ENCODE data around the gene PEPD.

PEPD gene

GRCh38 chr19:33407716-33408115, 113.9 kb downstream of the PEPD start:
- DNase-seq (ENCODE audit: low spot score), result no peak

DNA sequence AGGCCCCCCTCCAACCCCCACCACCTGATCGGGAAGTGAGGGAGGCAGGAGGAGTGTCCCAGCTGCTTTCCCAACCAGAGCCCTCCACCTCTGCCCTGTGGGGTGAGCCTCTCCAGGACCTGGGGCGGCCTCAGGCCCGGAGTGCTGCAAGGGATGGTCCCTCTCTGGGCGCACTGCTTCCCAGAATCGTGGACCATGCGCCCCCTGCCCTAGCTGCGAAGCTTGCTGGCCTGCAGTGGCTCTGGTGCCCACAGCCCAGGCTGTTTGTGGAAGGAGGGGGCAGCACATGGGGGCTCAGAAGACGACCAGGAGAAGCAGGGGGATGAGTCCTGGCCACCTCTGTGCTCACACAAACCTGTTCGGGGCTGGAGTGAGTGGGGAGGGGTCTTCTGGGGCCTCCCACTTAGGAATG, 114.4 kb downstream of the PEPD start:
- no peak for DNase-seq (ENCODE audit: low spot score)

- DNase-seq (ENCODE audit: low spot score), result peak; percentile 47
These were observed 115.0 kb downstream of the PEPD start for GRCh38 chr19:33406521-33407139.

- no peak for DNase-seq (ENCODE audit: low spot score)
These were observed 115.8 kb downstream of the PEPD start for GRCh38 chr19:33405553-33406461.

DNA sequence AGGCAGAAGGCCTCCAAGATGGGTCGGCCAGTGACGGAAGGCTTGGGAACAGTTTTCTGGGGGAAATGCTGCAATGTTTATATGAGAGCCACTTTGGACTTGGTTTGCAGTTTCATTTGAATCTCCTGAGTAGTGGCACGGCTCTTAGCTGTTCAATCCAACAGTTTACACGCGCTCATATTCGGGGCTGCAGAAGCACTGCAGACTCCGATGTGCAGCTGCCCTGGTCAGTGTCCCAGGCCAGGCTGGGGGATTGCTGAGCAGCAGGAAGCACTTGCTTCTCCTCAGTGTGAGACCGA, 116.4 kb downstream of the PEPD start:
- no peak for DNase-seq (ENCODE audit: low spot score)

DNA sequence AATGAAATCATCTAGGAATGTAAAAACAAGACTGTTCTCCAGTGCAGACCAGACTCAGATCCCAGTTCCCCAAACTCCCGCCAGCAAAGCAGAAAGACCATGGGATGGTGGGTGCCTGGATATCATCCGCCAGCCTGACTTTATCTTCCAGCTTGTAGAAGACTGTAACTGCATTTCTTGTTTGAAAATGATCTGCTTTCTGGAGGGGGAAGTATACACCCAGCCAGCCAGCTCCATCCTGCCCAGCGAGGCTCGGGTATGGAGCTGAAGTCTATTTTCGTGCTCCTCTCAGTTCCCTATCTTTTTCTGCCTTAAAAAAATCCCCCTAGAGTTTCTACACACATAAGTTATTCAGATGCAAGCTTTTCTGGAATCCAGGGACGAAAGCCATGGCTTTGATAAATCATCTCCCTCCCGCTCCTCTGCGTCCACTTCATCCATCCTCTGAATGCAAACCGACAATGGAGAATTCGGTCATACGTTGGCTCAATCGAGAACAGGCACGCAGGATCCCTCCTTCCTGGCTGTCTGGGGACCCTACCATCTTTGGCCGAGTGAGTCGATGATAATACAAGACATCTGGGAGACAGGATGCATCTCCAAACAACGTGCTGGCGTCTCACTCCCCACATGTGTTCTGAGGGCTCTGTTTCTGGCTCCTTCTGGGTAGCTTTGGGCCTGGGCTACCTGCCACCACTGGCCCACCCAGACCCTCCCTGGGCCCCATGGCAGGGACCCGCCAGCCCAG, 116.9 kb downstream of the PEPD start:
- DNase-seq (ENCODE audit: low spot score), result no peak

DNA sequence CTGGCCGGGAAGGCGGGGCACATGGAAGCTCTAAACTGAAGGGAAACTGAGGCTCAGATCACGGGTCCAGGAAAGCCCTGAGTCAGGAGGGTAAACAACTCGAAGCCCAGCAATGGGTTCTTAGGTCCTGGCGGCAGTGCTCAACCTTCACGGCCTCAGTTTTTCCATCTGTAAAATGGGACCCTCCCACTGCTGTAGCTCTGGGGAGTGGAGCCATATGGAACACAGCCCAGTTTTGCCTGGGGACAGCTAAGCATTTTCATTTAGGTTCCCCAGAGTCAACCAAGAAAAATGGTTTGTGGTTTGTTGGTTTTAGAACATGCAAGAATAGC, 117.7 kb downstream of the PEPD start:
- no peak for DNase-seq (ENCODE audit: low spot score)

- DNase-seq (ENCODE audit: low spot score), result no peak
These were observed 118.2 kb downstream of the PEPD start for GRCh38 chr19:33403221-33403972.

DNA sequence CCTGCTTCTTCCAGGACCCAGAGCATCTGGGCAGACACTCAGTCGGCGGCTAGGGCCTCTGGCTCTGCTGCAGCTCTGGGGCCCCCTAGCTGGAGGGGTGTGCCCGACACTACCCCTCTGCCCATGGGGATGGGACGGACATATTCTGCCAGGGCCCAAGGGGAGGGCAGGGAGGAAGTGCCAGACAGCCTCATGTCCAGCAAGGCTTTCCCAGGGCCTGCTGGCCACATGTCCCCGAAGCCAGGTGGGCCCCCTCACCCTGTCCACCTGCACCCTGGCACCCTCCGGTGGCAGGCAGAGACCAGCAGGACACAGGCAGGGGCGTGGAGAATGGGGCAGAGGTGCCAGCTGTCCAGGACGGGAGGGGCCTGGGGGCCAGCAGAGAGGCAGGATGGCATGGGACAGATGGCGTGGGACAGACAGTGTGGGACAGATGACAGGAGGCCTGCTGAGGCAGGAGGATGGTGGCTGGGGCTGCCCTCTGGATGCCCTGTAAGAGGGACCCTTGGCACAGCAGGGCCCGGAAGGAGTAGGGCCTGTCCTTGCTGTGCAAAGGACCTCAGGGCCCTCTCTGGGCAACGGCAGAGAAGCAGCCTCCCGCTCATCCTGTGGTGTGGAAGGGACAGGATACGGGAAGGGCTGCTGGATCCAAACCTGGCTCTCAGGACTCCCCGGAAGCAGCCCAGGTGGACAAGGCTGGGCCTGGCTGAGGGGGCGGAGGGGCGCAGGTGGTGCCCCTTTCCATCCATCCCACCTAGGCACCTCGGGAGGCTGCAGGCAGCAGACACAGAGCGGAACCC, 119.0 kb downstream of the PEPD start:
- DNase-seq (ENCODE audit: low spot score), result no peak

- DNase-seq (ENCODE audit: low spot score), result no peak
These were observed 119.7 kb downstream of the PEPD start for GRCh38 chr19:33401683-33402420.

DNA sequence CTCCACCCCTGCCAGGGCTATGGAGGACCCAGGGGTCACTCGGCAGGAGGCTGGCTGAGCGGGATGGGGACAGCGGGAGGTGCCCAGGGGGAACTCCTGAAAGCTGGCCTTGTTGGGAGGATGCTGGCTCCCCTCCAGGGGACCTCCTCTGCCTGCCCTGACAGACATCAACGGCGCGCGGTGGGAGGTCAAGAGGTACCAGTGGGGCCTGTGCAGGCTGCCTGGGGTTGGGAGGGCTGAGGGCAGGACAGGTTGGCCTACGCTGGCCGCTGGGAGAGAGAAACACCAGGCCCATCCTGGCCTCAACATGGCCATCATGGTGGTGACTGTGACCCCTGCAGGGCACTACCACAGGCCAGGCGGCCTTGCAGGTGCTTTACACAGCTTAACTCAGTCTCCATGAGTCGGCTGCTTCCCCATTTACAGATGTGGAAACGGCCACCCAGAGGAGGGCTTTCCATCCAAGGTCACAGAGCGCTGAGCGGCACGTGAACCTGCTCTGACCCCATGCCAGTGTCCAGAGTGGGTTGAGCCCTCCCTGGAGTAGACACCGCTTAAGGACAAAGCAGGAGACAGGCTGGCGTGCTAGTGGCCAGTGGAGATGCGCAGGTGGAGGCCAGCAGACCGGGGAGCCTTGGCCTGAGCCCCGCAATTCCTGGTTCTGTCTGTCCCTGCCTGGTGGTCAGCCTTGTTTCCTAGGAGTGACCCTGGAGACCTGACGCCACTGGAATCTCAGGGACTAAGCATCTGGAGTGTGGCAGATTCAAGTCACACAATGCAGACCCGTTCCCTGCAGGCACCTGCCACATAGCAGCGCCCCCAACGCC, 120.5 kb downstream of the PEPD start:
- no peak for DNase-seq (ENCODE audit: low spot score)

GRCh38 chr19:33399745-33400681, 121.6 kb downstream of the PEPD start:
- no peak for DNase-seq (ENCODE audit: low spot score)

- no peak for DNase-seq (ENCODE audit: low spot score)
These were observed 122.4 kb downstream of the PEPD start for GRCh38 chr19:33399081-33399744.

DNA sequence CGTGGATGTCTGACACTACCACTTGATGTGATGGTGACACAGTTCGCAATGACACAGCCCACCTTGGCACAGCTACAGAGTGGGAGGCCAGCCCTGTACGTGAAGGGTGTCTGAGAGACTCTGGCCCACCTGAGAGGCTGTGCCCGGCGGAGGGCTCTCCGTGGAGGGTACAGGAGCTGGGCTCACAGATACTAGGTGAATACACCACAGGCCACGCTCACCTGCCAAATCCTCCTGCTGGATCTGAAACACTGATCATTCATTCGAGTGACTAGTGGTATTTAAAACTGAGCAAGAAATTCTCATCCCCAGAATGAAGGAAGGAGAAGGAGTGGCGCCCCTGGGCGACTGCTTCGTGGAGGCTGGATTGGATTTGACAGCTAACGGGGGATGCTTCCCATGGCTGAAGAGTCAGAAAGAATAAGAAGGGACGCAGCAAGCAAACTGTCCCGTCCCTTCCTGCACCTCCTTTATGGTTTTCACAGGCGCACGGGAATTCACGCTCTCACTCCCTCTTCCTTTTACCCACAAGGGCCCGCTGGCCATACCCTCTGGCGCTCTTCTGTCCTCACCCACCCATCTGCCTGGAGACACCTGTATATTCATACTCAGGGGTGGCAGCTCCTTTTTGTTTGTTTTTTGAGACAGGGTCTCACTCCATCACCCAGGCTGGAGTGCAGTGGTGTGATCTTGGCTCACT, 123.1 kb downstream of the PEPD start:
- no peak for DNase-seq (ENCODE audit: low spot score)

GRCh38 chr19:33397536-33398360, 123.8 kb downstream of the PEPD start:
- no peak for DNase-seq (ENCODE audit: low spot score)

- no peak for DNase-seq (ENCODE audit: low spot score)
These were observed 124.7 kb downstream of the PEPD start for GRCh38 chr19:33396701-33397535.

Measured in LoVo (cell line).